Neural cell (in vitro differentiated cells): Measurements from ENCODE around the gene OR51G2. TPM values are rescaled to one million over a fixed set of nuclear protein-coding genes. Genes with fewer than 3 reads are reported as not detected.

Experiments
- H2AFZ ChIP-seq: fragments of 200-600, 300-800 bp; sonication (generic), shearing (Covaris generic); 2 replicates; pipeline ENCODE4 v1.6.0; 2014; ENCODE audit warnings: low read depth, mild to moderate bottlenecking, antibody characterized with exemption, low read length, moderate library complexity
- H3F3A ChIP-seq: fragments of 200-600 bp; shearing (Covaris generic); 2 replicates; pipeline ENCODE4 v1.6.1; 2016; ENCODE audit warnings: mild to moderate bottlenecking, moderate library complexity, mixed read lengths, antibody characterized with exemption, low read length; ENCODE audit not compliant: insufficient read depth, poor library complexity, severe bottlenecking
- H3K27ac ChIP-seq: fragments of 200-600, 300-800 bp; sonication (generic), shearing (Covaris generic); 2 replicates; pipeline ENCODE4 v1.5.1; 2014; ENCODE audit warnings: mild to moderate bottlenecking, low read length, moderate library complexity
- H3K27me3 ChIP-seq: fragments of 300-800, 200-600 bp; sonication (generic), shearing (Covaris generic); 2 replicates; pipeline ENCODE4 v1.6.0; 2014; ENCODE audit warnings: mild to moderate bottlenecking, low read depth, low read length, moderate library complexity; ENCODE audit not compliant: insufficient read depth
- H3K36me3 ChIP-seq: fragments of 300-800, 200-600 bp; sonication (generic), shearing (Covaris generic); 2 replicates; pipeline ENCODE4 v1.5.1; 2014; ENCODE audit warnings: mild to moderate bottlenecking, antibody characterized with exemption, low read length, moderate library complexity; ENCODE audit not compliant: insufficient read depth
- H3K4me2 ChIP-seq: fragments of 300-800, 200-600 bp; sonication (generic), shearing (Covaris generic); 2 replicates; pipeline ENCODE4 v1.6.0; 2014; ENCODE audit warnings: mild to moderate bottlenecking, low read length
- H3K4me3 ChIP-seq: fragments of 300-800, 200-600 bp; sonication (generic), shearing (Covaris generic); 2 replicates; pipeline ENCODE4 v1.5.1; 2014; ENCODE audit warnings: mild to moderate bottlenecking, low read length, moderate library complexity
- H3K79me2 ChIP-seq: fragments of 200-600 bp; shearing (Covaris generic); replicated peaks from 2 replicates; pipeline ENCODE4 v1.6.0; 2014; ENCODE audit warnings: mild to moderate bottlenecking, low read length, moderate library complexity; ENCODE audit not compliant: insufficient read depth
- H3K9ac ChIP-seq: fragments of 300-800, 200-600 bp; sonication (generic), shearing (Covaris generic); 2 replicates; pipeline ENCODE4 v1.6.1; 2016; ENCODE audit warnings: mild to moderate bottlenecking, low read length, mixed read lengths
- H3K9me2 ChIP-seq: fragments of 200-600 bp; shearing (Covaris generic); 2 replicates; pipeline ENCODE4 v1.6.1; 2016; ENCODE audit warnings: mild to moderate bottlenecking, low read length, mixed read lengths; ENCODE audit not compliant: insufficient read depth
- H3K9me3 ChIP-seq: fragments of 200-600, 300-800 bp; sonication (generic), shearing (Covaris generic); 2 replicates; pipeline ENCODE4 v1.6.1; 2016; ENCODE audit warnings: mild to moderate bottlenecking, mixed run types, low read length, moderate library complexity, mixed read lengths
- H4K20me1 ChIP-seq: fragments of 200-600 bp; shearing (Covaris generic); 2 replicates; pipeline ENCODE4 v1.6.1; 2016; ENCODE audit warnings: mild to moderate bottlenecking, mixed run types; ENCODE audit not compliant: insufficient read depth
- EP300 ChIP-seq: fragments of 450-650 bp; conservative IDR thresholded peaks from 2 replicates; pipeline ENCODE4 v1.6.1; 2014; ENCODE audit warnings: antibody characterized with exemption, mild to moderate bottlenecking, moderate library complexity; ENCODE audit not compliant: poor library complexity, severe bottlenecking
- EZH2 ChIP-seq: fragments of 200-600, 300-800 bp; shearing (Covaris generic), sonication (generic); IDR thresholded peaks from 2 replicates; pipeline ENCODE4 v1.6.1; 2014; ENCODE audit warnings: antibody characterized with exemption, low read length, borderline replicate concordance, mild to moderate bottlenecking; ENCODE audit not compliant: insufficient read depth, poor library complexity, severe bottlenecking
- MXI1 ChIP-seq: fragments of 450-650 bp; conservative IDR thresholded peaks from 2 replicates; pipeline ENCODE4 v1.6.1; 2014; ENCODE audit warnings: antibody characterized with exemption, mild to moderate bottlenecking; ENCODE audit not compliant: poor library complexity, severe bottlenecking
- POLR2AphosphoS5 ChIP-seq: IDR thresholded peaks from 2 replicates; pipeline ENCODE4 v1.6.1; 2012
- RAD21 ChIP-seq: fragments of 450-650 bp; conservative IDR thresholded peaks from 2 replicates; pipeline ENCODE4 v1.6.1; 2014; ENCODE audit warnings: antibody characterized with exemption, mild to moderate bottlenecking, moderate library complexity
- SMC3 ChIP-seq: fragments of 450-650 bp; conservative IDR thresholded peaks from 2 replicates; pipeline ENCODE4 v1.6.1; 2014; ENCODE audit warnings: antibody characterized with exemption, mild to moderate bottlenecking, moderate library complexity; ENCODE audit not compliant: poor library complexity
- TAF1 ChIP-seq: IDR thresholded peaks from 2 replicates; pipeline ENCODE4 v1.6.1; 2012; ENCODE audit warnings: low read depth
- polyA plus RNA-seq: library from polyadenylated mRNA; depleted of rRNA; stranded (reverse); fragments of >200 nt; gene quantifications from 2 replicates; pipeline ENCODE4 v1.2.3, GENCODE V29; 2014
- TF ChIP-seq, protein P1 (sequence below): IDR thresholded peaks from 2 replicates; pipeline ENCODE4 v1.6.1; 2012; ENCODE audit warnings: borderline replicate concordance
- TF ChIP-seq, protein P2 (sequence below): fragments of 450-650 bp; IDR thresholded peaks from 2 replicates; pipeline ENCODE4 v1.5.1; 2014; ENCODE audit warnings: antibody characterized with exemption, mild to moderate bottlenecking, moderate library complexity; ENCODE audit not compliant: poor library complexity, severe bottlenecking

Gene OR51G2
- polyA plus RNA-seq, 1 donor from 2014 or later, result not detected

DNA sequence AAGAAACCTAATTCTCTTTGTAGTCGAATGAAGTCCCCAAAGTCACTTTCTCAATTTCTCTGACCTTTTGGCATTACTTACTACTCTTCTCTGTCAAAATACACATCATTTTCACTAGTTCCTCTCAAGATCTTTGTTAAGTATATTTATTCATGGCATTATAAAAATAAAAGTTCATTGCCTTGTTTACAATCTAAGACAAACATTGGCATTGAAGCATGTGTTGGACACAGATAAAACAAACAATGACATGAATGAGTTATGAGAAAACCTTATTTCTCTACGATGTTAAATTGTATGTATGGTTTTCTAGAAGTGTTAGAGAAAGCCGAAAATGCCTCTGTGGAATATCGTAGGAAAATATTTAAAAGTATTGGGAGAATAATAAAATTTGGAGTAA, 13.6 kb upstream of the OR51G2 start:
- Histone ChIP-seq H4K20me1 (no peaks in the 10 kb centered on the region), H3K4me2 (no peak overlapping the region), H3K9me3 (no peaks in the 10 kb centered on the region), H3K27ac (no peak overlapping the region), H3K27me3 (no peaks in the 10 kb centered on the region), H3K4me3 (no peak overlapping the region), H3K9ac (no peak overlapping the region), H3K9me2 (no peaks in the 10 kb centered on the region), H3F3A (no peaks in the 10 kb centered on the region), H3K36me3 (no peaks in the 10 kb centered on the region), H3K79me2 (no peaks in the 10 kb centered on the region), H2AFZ (no peak overlapping the region)
- TF ChIP-seq POLR2AphosphoS5 (no peak), SMC3 (no peak), RAD21 (no peak), MXI1 (no peak), EP300 (no peak)
- TF ChIP-seq, protein P1, sequence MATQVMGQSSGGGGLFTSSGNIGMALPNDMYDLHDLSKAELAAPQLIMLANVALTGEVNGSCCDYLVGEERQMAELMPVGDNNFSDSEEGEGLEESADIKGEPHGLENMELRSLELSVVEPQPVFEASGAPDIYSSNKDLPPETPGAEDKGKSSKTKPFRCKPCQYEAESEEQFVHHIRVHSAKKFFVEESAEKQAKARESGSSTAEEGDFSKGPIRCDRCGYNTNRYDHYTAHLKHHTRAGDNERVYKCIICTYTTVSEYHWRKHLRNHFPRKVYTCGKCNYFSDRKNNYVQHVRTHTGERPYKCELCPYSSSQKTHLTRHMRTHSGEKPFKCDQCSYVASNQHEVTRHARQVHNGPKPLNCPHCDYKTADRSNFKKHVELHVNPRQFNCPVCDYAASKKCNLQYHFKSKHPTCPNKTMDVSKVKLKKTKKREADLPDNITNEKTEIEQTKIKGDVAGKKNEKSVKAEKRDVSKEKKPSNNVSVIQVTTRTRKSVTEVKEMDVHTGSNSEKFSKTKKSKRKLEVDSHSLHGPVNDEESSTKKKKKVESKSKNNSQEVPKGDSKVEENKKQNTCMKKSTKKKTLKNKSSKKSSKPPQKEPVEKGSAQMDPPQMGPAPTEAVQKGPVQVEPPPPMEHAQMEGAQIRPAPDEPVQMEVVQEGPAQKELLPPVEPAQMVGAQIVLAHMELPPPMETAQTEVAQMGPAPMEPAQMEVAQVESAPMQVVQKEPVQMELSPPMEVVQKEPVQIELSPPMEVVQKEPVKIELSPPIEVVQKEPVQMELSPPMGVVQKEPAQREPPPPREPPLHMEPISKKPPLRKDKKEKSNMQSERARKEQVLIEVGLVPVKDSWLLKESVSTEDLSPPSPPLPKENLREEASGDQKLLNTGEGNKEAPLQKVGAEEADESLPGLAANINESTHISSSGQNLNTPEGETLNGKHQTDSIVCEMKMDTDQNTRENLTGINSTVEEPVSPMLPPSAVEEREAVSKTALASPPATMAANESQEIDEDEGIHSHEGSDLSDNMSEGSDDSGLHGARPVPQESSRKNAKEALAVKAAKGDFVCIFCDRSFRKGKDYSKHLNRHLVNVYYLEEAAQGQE, result no peak

DNA sequence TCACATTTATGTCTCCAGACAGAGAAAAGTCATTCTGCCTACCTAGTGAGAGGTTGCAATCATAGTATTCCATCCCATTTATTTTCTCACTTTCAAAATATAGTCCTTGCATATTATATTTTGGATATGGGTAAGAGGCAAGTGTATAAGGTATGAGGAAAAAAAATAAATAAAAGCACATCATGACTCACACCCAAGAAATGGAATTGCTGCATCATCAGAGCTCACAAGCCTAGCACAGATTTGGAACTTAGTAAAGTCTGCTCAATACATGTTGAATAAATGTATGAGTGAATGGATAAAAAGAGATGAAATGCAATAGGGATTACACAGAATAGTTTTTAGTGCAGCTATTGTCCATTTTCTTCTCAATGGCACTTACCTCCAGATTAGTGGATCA, 7.5 kb upstream of the OR51G2 start:
- H3K9ac ChIP-seq, result no peak overlapping the region
- no peaks in the 10 kb centered on the region for H4K20me1 ChIP-seq
- no peak overlapping the region for H3K4me3 ChIP-seq
- H3K9me2 ChIP-seq, result no peaks in the 10 kb centered on the region
- TF ChIP-seq, protein P1, result no peak
- TF ChIP-seq RAD21 (no peak), EP300 (no peak), EZH2 (no peak), SMC3 (no peak), POLR2AphosphoS5 (no peak), MXI1 (no peak), TAF1 (no peak)
- TF ChIP-seq, protein P2, sequence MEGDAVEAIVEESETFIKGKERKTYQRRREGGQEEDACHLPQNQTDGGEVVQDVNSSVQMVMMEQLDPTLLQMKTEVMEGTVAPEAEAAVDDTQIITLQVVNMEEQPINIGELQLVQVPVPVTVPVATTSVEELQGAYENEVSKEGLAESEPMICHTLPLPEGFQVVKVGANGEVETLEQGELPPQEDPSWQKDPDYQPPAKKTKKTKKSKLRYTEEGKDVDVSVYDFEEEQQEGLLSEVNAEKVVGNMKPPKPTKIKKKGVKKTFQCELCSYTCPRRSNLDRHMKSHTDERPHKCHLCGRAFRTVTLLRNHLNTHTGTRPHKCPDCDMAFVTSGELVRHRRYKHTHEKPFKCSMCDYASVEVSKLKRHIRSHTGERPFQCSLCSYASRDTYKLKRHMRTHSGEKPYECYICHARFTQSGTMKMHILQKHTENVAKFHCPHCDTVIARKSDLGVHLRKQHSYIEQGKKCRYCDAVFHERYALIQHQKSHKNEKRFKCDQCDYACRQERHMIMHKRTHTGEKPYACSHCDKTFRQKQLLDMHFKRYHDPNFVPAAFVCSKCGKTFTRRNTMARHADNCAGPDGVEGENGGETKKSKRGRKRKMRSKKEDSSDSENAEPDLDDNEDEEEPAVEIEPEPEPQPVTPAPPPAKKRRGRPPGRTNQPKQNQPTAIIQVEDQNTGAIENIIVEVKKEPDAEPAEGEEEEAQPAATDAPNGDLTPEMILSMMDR, result no peak
- no peaks in the 10 kb centered on the region for H3K79me2 ChIP-seq
- no peak overlapping the region for H3K4me2 ChIP-seq
- no peaks in the 10 kb centered on the region for H3F3A ChIP-seq
- H3K9me3 ChIP-seq, result no peaks in the 10 kb centered on the region
- H3K27me3 ChIP-seq, result no peaks in the 10 kb centered on the region
- no peak overlapping the region for H3K27ac ChIP-seq
- no peaks in the 10 kb centered on the region for H3K36me3 ChIP-seq
- H2AFZ ChIP-seq, result no peak overlapping the region
